Measurements from ENCODE around the gene NADK2. TPM values are rescaled to one million over a fixed set of nuclear protein-coding genes. Genes with fewer than 3 reads are reported as not detected.

NADK2 gene
- total RNA-seq, 4 donors from 2014 or later = 23.6 to 34.4 (median 27.8) TPM

DNA sequence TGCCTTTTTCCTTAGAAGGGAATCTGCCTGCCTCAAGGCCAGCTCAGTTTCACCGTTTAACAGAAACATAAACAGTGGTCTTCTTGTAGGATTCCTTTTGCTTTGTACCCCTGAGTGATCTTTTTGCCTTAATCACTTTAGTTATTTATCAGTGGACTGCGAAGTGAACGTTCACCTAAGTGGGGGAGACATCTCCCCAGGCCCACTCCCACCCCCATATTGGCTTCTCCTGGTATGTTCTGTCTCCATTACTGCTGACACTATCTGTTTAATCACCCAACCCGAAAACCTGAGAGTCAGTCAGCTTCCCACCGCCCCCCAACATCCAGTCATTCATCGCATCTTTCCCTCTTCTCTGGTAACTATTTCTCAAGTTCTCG lies 88.4 kb downstream of the NADK2 start:
- intact Hi-C loops (cut with DNase I; ENCODE audit: low total_unique reads) = loop anchor here (2.0 to 10.0 kb wide), 3 partner anchors 88 to 1222 kb away; partner anchors contain the start of genes NADK2, NUP155 and WDR70
- Histone ChIP-seq H3K9me3 (no peaks in the 10 kb centered on the region), H3K4me3 (no peak overlapping the region), H3K36me3 (peaks cover 0 to 6% of the 10 kb centered on the region in 2 donors), H3K27me3 (no peaks in the 10 kb centered on the region), H3K27ac (no peak overlapping the region), H3K4me1 (peaks cover 32 to 43% of the 10 kb centered on the region in 2 donors)
- DNase-seq (no peak), ATAC-seq (no peak)
- TF ChIP-seq, protein P1, sequence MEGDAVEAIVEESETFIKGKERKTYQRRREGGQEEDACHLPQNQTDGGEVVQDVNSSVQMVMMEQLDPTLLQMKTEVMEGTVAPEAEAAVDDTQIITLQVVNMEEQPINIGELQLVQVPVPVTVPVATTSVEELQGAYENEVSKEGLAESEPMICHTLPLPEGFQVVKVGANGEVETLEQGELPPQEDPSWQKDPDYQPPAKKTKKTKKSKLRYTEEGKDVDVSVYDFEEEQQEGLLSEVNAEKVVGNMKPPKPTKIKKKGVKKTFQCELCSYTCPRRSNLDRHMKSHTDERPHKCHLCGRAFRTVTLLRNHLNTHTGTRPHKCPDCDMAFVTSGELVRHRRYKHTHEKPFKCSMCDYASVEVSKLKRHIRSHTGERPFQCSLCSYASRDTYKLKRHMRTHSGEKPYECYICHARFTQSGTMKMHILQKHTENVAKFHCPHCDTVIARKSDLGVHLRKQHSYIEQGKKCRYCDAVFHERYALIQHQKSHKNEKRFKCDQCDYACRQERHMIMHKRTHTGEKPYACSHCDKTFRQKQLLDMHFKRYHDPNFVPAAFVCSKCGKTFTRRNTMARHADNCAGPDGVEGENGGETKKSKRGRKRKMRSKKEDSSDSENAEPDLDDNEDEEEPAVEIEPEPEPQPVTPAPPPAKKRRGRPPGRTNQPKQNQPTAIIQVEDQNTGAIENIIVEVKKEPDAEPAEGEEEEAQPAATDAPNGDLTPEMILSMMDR (IDR thresholded peaks at IDR 0.05 in 4 of 5, conservative IDR thresholded peaks at IDR 0.05 in 1 of 5) = no peak
- no peak for TF ChIP-seq POLR2A (IDR thresholded peaks at IDR 0.05)
- in situ Hi-C loops (cut with MboI; ENCODE audit: low sequenced_read_pairs in 4 of 4) = loop anchor here in 1 of 4 donors (10.0 kb wide), 1 partner anchor 1228 kb away; the partner anchor contains the start of gene DNAJC21

GRCh38 chr5:36152324-36153297 lies 89.1 kb downstream of the NADK2 start:
- Histone ChIP-seq H3K36me3 (peaks cover 0 to 6% of the 10 kb centered on the region in 2 donors), H3K4me3 (peak overlapping the region; percentile 89 to 94 (median 92)), H3K27ac (peak overlapping the region in 3 of 4 donors; percentile 56 to 95 (median 94)), H3K4me1 (peaks cover 32 to 43% of the 10 kb centered on the region in 2 donors), H3K9me3 (no peaks in the 10 kb centered on the region), H3K27me3 (no peaks in the 10 kb centered on the region)
- intact Hi-C loops (cut with DNase I; ENCODE audit: low total_unique reads) (loop anchor here (2.0 to 10.0 kb wide), 3 partner anchors 88 to 1222 kb away; partner anchors contain the start of genes NADK2, NUP155 and WDR70), in situ Hi-C loops (cut with MboI; ENCODE audit: low sequenced_read_pairs in 4 of 4) (loop anchor here in 1 of 4 donors (10.0 kb wide), 1 partner anchor 1228 kb away; the partner anchor contains the start of gene DNAJC21)
- DNase-seq (no peak), ATAC-seq (no peak)
- TF ChIP-seq, protein P1 (IDR thresholded peaks at IDR 0.05 in 4 of 5, conservative IDR thresholded peaks at IDR 0.05 in 1 of 5) = no peak
- TF ChIP-seq POLR2A (IDR thresholded peaks at IDR 0.05) = no peak

DNA sequence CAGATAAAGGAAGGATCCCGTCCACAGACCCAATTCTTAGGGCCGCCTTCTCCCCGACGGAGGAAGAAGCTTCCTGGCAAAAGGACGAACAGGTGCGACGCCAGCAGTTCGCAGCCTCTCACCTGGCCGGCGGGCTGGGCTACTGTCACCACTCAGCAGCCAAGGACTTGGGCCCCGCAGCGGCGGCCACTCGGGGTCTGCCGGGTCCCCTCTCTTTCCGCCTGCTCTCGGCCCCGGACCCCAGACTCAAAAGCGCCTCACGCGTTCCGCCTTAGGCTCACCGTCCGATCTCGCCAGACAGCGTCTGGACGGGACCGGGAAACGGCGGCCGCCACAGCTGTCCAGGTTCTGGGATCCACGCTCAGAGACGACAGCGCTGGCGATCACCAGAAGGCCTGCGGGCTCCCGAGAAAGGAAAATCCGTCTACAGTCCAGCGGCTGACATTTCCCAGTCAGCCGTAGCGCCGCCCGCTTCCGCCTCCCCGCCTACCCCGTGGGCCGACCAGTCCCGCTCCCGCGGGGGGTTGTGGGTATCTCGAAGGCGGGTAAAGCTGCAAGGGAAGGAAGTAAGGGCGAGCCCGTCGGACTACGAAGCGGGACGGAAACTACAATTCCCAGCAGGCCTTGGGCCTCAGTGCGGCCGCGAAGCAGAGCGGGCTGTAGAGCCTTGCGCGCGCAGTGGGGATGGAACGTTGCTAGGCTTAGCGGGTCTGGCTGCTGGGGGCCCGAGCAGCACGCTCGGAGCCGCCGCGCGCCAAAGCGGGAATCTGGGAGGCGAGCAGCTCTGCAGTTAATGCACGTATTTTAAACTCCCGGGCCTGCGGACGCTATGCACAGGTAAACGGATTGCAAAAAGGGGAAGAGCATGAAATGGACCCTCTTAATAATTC lies 90.0 kb downstream of the NADK2 start, which contains the start of the genes LMBRD2 and SKP2:
Gene LMBRD2, minus strand, starts transcription at position 454 of the 890 bp plus-strand sequence. CDS start 8,538 bp downstream, outside the sequence.
Gene SKP2, plus strand, starts transcription at position 678 of the 890 bp plus-strand sequence. Its CDS starts 152 bp downstream, at position 830.
- H3K4me1 ChIP-seq = peaks cover 32 to 41% of the 10 kb centered on the region in 2 donors
- intact Hi-C loops (cut with DNase I; ENCODE audit: low total_unique reads) = loop anchor here (2.0 to 10.0 kb wide), 3 partner anchors 89 to 1223 kb away; partner anchors contain the start of genes NADK2, NUP155 and WDR70
- H3K27me3 ChIP-seq = no peaks in the 10 kb centered on the region
- peak within 1 kb of the TSS; percentile 88 to 95 (median 92) for H3K27ac ChIP-seq
- ATAC-seq = peak; percentile 99
- in situ Hi-C loops (cut with MboI; ENCODE audit: low sequenced_read_pairs in 4 of 4) = loop anchor here in 1 of 4 donors (10.0 kb wide), 1 partner anchor 1227 kb away; the partner anchor contains the start of gene DNAJC21
- peak; percentile 58 to 74 for TF ChIP-seq POLR2A (IDR thresholded peaks at IDR 0.05)
- TF ChIP-seq, protein P1 (IDR thresholded peaks at IDR 0.05 in 4 of 5, conservative IDR thresholded peaks at IDR 0.05 in 1 of 5) = no peak
- H3K4me3 ChIP-seq = peak within 1 kb of the TSS; percentile 89 to 99 (median 92)
- peaks cover 0 to 6% of the 10 kb centered on the region in 2 donors for H3K36me3 ChIP-seq
- no peaks in the 10 kb centered on the region for H3K9me3 ChIP-seq
- peak; percentile 96 for DNase-seq

Measured in gastrocnemius medialis (tissue), 4 donors.